ENCODE measurements around the gene SDHB. TPM values are rescaled to one million over a fixed set of nuclear protein-coding genes. Genes with fewer than 3 reads are reported as not detected.

Gene SDHB
- total RNA-seq, 1 donor from 2014 or later, result 46.3 TPM

Other genes starting within 250 kb of the SDHB start
- 3,923 and 3,957 TPM in 2 replicates for gene RNU1-2, start 158.1 kb downstream of the SDHB start, total RNA-seq
- gene CROCC, start 132.1 kb downstream of the SDHB start, total RNA-seq, result 51.5 TPM in 2 replicates
- gene MFAP2, start 73.4 kb downstream of the SDHB start, total RNA-seq, result 170 and 174 TPM in 2 replicates
- 65.8 and 69.2 TPM in 2 replicates for gene ATP13A2, start 42.1 kb downstream of the SDHB start, total RNA-seq
- gene PADI2, start 65.4 kb upstream of the SDHB start, total RNA-seq, result 0.50 and 0.87 TPM in 2 replicates
- gene PADI1, start 151.1 kb upstream of the SDHB start, total RNA-seq, result not detected in 2 replicates
- not detected in 2 replicates for gene PADI3, start 195.1 kb upstream of the SDHB start, total RNA-seq